Endothelial cell of umbilical vein (primary cell): ENCODE results near the gene IFT57. TPM values are rescaled to one million over a fixed set of nuclear protein-coding genes. Genes with fewer than 3 reads are reported as not detected.

Experiments
- BruUV-seq: library from RNA; stranded (reverse); fragments of 400-500 nt; replicated peaks from 2 replicates; lab custom pipeline; 2021; lab: Mats Ljungman, UMichigan
- CTCF ChIA-PET: fragments of 300-600, 350-600 bp; sonication (Branson Sonifier 250); formaldehyde crosslinking; loops from one replicate; lab custom pipeline; 2021; ENCODE audit warnings: antibody characterized with exemption, inconsistent platforms; lab: Charles Lee
- POLR2A ChIA-PET: fragments of 300-600, 350-600 bp; sonication (Branson Sonifier 250); formaldehyde crosslinking; loops from one replicate; lab custom pipeline; 2021; ENCODE audit warnings: antibody characterized with exemption, inconsistent platforms; lab: Charles Lee
- DNase-seq: peaks from one replicate; pipeline ENCODE4 v3.0.0-alpha.2; 2011; ENCODE audit warnings: low read depth, low spot score
- FAIRE-seq: peaks from 2 replicates; lab custom pipeline; 2011; peaks lifted over from hg19 to GRCh38; lab: Jason Lieb, UNC
- H2AFZ ChIP-seq: 2 replicates; pipeline ENCODE4 v1.6.0; 2012; ENCODE audit warnings: low read depth, low read length, control low read depth, inconsistent platforms
- H3K27ac ChIP-seq: 2 replicates; pipeline ENCODE4 v1.5.1; 2011; ENCODE audit warnings: low read depth, mild to moderate bottlenecking, control low read depth, low read length, moderate library complexity; ENCODE audit not compliant: insufficient read depth
- H3K27me3 ChIP-seq, 2 experiments: 2 replicates each; pipeline versions ENCODE4 v1.6.0 to v1.6.1; 2011; ENCODE audit warnings: low read length in 2 of 2, mixed read lengths in 1 of 2; ENCODE audit not compliant: control insufficient read depth in 2 of 2, insufficient read depth in 2 of 2
- H3K36me3 ChIP-seq, 2 experiments: 2 replicates in 1 of 2; 3 replicates in 1 of 2; pipeline ENCODE4 v1.5.1; 2011; ENCODE audit warnings: low read length in 2 of 2, mild to moderate bottlenecking in 1 of 2, moderate library complexity in 1 of 2; ENCODE audit not compliant: control insufficient read depth in 2 of 2, insufficient read depth in 2 of 2; ENCODE audit errors: extremely low read depth in 1 of 2
- H3K4me1 ChIP-seq: 3 replicates; pipeline ENCODE4 v1.5.1; 2011; ENCODE audit warnings: mild to moderate bottlenecking, low read length; ENCODE audit not compliant: control insufficient read depth, insufficient read depth; ENCODE audit errors: extremely low read depth
- H3K4me2 ChIP-seq: 2 replicates; pipeline ENCODE4 v1.6.1; 2011; ENCODE audit warnings: low read length, control low read depth, mixed read lengths; ENCODE audit not compliant: insufficient read depth
- H3K4me3 ChIP-seq, 3 experiments: fragments of 200-600 bp in 1 of 3; sonication (generic), shearing (Covaris generic) in 1 of 3; replicated peaks in 1 of 3; 2 replicates each; pipeline ENCODE4 v1.5.1; 2011 to 2016; ENCODE audit warnings: control low read depth in 3 of 3, low read length in 3 of 3, mild to moderate bottlenecking in 2 of 3, inconsistent platforms in 1 of 3, low read depth in 1 of 3, moderate library complexity in 1 of 3; ENCODE audit not compliant: insufficient read depth in 1 of 3
- H3K79me2 ChIP-seq: 2 replicates; pipeline ENCODE4 v1.6.0; 2012; ENCODE audit warnings: low read length, inconsistent platforms; ENCODE audit not compliant: control insufficient read depth, insufficient read depth
- H3K9ac ChIP-seq: replicated peaks from 2 replicates; pipeline ENCODE3; 2011; ENCODE audit warnings: low read length, control low read depth; ENCODE audit not compliant: insufficient read depth; ENCODE audit errors: extremely low read depth
- H3K9me1 ChIP-seq: replicated peaks from 3 replicates; pipeline ENCODE4 v1.6.0; 2011; ENCODE audit warnings: mild to moderate bottlenecking, low read length; ENCODE audit not compliant: control insufficient read depth, insufficient read depth; ENCODE audit errors: extremely low read depth
- H3K9me3 ChIP-seq: replicated peaks from 2 replicates; pipeline ENCODE4 v1.5.1; 2012; ENCODE audit warnings: low read length, inconsistent platforms; ENCODE audit not compliant: control insufficient read depth, insufficient read depth
- H4K20me1 ChIP-seq: replicated peaks from 2 replicates; pipeline ENCODE3; 2011; ENCODE audit warnings: mild to moderate bottlenecking, low read length; ENCODE audit not compliant: control insufficient read depth, insufficient read depth; ENCODE audit errors: extremely low read depth
- EZH2 ChIP-seq: IDR thresholded peaks from 2 replicates; pipeline ENCODE4 v1.6.1; 2012; ENCODE audit warnings: borderline replicate concordance, low read depth, mild to moderate bottlenecking, moderate library complexity, low read length, inconsistent platforms; ENCODE audit not compliant: severe bottlenecking
- FOS ChIP-seq: IDR thresholded peaks from 2 replicates; pipeline ENCODE4 v1.6.1; 2011; ENCODE audit warnings: mild to moderate bottlenecking, low read length, moderate library complexity, borderline replicate concordance; ENCODE audit not compliant: insufficient read depth
- GATA2 ChIP-seq: IDR thresholded peaks from 2 replicates; pipeline ENCODE4 v1.7.0; 2011; ENCODE audit warnings: low read depth, mild to moderate bottlenecking, moderate library complexity, mixed read lengths, low read length; ENCODE audit not compliant: insufficient read length, insufficient read depth
- JUN ChIP-seq: IDR thresholded peaks from 2 replicates; pipeline ENCODE4 v1.6.1; 2011; ENCODE audit warnings: borderline replicate concordance, low read depth; ENCODE audit not compliant: insufficient read length, insufficient read depth
- MYC ChIP-seq: IDR thresholded peaks from one replicate; pipeline ENCODE4 v1.6.1; 2011; ENCODE audit warnings: mild to moderate bottlenecking, low read depth, low read length
- POLR2A ChIP-seq: IDR thresholded peaks from 2 replicates; pipeline ENCODE4 v1.6.1; 2012; ENCODE audit warnings: low read depth, mild to moderate bottlenecking, control low read depth, low read length
- POLR2AphosphoS5 ChIP-seq: IDR thresholded peaks from 2 replicates; pipeline ENCODE4 v1.6.1; 2012; ENCODE audit warnings: low read depth, mild to moderate bottlenecking, control low read depth, low read length, moderate library complexity; ENCODE audit not compliant: insufficient read depth
- dilution Hi-C: fragments of 300-500 bp; cut with MboI; formaldehyde crosslinking; loops from one replicate; pipeline ENCODE4 v1.15.0; 2019; ENCODE audit warnings: low sequenced_read_pairs; ENCODE audit not compliant: extremely low pct_ligation_motif_present
- intact Hi-C: fragments of 100-400 bp; cut with micrococcal nuclease; formaldehyde crosslinking; loops from one replicate; pipeline ENCODE4 v1.10.0; 2022
- polyA plus RNA-seq, 4 experiments: library from polyadenylated mRNA; depleted of rRNA in 3 of 4; stranded (reverse) in 3 of 4; unstranded in 1 of 4; fragments of >200 nt; gene quantifications; 2 replicates each; pipeline versions ENCODE4 v1.2.1 to v1.2.3, GENCODE V29; 2011 to 2012; ENCODE audit warnings: missing spikeins in 1 of 4
- total RNA-seq: library from RNA; stranded (reverse); gene quantifications from 2 replicates; pipeline ENCODE4 v1.2.3, GENCODE V29; 2021
- TF ChIP-seq, protein P1 (sequence below): IDR thresholded peaks from 2 replicates; pipeline ENCODE4 v1.6.1; 2011; ENCODE audit not compliant: insufficient read depth, insufficient read length
- TF ChIP-seq, protein P2 (sequence below), 2 donors: IDR thresholded peaks; 1 replicate in 1 of 2; 2 replicates in 1 of 2; pipeline ENCODE4 v1.5.1; 2011; ENCODE audit warnings: low read length in 2 of 2, mild to moderate bottlenecking in 2 of 2, moderate library complexity in 2 of 2, control low read depth in 1 of 2, inconsistent platforms in 1 of 2, low read depth in 1 of 2; ENCODE audit not compliant: insufficient read depth in 1 of 2; ENCODE audit errors: extremely low read depth in 1 of 2

Gene IFT57
- total and polyA plus RNA-seq, 2 donors (not counting 3 experiments of a cell fraction or from before 2014, with no cell fraction given), result 15.2 to 25.1 TPM

DNA sequence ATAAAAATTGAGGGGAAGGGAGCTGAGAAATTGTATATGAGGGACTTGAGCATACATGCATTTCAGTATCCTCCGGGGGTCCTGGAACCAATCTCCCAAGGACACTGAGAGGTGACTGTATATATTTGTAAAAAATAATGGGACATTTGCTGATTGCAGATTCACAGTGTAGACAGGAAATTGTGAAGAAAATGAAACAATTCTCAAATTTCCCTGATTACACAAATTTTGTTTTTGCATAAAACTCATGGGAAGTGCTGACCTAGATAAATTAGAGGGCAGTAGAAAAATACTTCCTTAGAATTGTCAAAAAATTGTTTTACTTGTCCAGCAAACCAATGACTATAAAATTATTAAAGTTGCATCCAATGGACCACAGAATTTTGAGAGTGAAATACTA is 64.0 kb downstream of the IFT57 start:
- intact Hi-C loops (loop anchor here (5.0 kb wide), 2 partner anchors 184 to 221 kb away; no protein-coding TSS in a partner anchor), dilution Hi-C loops (no loop called here)
- Histone ChIP-seq H3K9ac (no peak overlapping the region), H3K27ac (no peak overlapping the region), H4K20me1 (no peaks in the 10 kb centered on the region), H3K27me3 (no peaks in the 10 kb centered on the region), H3K9me3 (no peaks in the 10 kb centered on the region), H2AFZ (no peak overlapping the region), H3K36me3 (no peaks in the 10 kb centered on the region), H3K4me3 (no peak overlapping the region), H3K79me2 (no peaks in the 10 kb centered on the region), H3K4me1 (peaks cover 26% of the 10 kb centered on the region), H3K4me2 (peak overlapping the region; percentile 52), H3K9me1 (no peaks in the 10 kb centered on the region)
- DNase-seq (no peak), FAIRE-seq (no peak)
- TF ChIP-seq, protein P1, sequence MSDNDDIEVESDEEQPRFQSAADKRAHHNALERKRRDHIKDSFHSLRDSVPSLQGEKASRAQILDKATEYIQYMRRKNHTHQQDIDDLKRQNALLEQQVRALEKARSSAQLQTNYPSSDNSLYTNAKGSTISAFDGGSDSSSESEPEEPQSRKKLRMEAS, result no peak
- TF ChIP-seq MYC (no peak), GATA2 (no peak), POLR2A (no peak), JUN (no peak), FOS (no peak), EZH2 (no peak), POLR2AphosphoS5 (no peak)
- TF ChIP-seq, protein P2, sequence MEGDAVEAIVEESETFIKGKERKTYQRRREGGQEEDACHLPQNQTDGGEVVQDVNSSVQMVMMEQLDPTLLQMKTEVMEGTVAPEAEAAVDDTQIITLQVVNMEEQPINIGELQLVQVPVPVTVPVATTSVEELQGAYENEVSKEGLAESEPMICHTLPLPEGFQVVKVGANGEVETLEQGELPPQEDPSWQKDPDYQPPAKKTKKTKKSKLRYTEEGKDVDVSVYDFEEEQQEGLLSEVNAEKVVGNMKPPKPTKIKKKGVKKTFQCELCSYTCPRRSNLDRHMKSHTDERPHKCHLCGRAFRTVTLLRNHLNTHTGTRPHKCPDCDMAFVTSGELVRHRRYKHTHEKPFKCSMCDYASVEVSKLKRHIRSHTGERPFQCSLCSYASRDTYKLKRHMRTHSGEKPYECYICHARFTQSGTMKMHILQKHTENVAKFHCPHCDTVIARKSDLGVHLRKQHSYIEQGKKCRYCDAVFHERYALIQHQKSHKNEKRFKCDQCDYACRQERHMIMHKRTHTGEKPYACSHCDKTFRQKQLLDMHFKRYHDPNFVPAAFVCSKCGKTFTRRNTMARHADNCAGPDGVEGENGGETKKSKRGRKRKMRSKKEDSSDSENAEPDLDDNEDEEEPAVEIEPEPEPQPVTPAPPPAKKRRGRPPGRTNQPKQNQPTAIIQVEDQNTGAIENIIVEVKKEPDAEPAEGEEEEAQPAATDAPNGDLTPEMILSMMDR (IDR thresholded peaks at IDR 0.05; ENCODE audit: extremely low read depth in 1 of 2, insufficient read depth in 1 of 2, low read depth in 1 of 2, low read length in 2 of 2), result no peak
- BruUV-seq, result no TSS peak
- POLR2A ChIA-PET, result no interaction called here
- CTCF ChIA-PET, result interaction anchor here (1.2 to 2.3 kb wide), 2 partner anchors 220 to 319 kb away, joined by 4 to 10 read pairs; no protein-coding TSS in a partner anchor
